Mucosa of gallbladder (tissue), 1 donor: ENCODE results near the gene TRMT112. TPM values are rescaled to one million over a fixed set of nuclear protein-coding genes. Genes with fewer than 3 reads are reported as not detected.

Source experiments
- DNase-seq: peaks from one replicate; pipeline ENCODE4 v3.0.0-alpha.2; 2020; ENCODE audit warnings: low spot score
- total RNA-seq: library from RNA; stranded (reverse); gene quantifications from one replicate; pipeline ENCODE4 v1.2.1, GENCODE V29; 2021
- donor health status: DM: no; HTN: no; CAD: no.

TRMT112 gene
- total RNA-seq, 1 donor from 2014 or later, result 126 TPM

GRCh38 chr11:64292460-64293254 lies 24.7 kb downstream of the TRMT112 start:
- no peak for DNase-seq

GRCh38 chr11:64291752-64292459 lies 25.5 kb downstream of the TRMT112 start:
- no peak for DNase-seq

- no peak for DNase-seq
Measured at GRCh38 chr11:64291262-64291751, 26.1 kb downstream of the TRMT112 start, which contains the start of gene KCNK4. Gene KCNK4 (plus strand): TSS chr11:64291302. CDS start chr11:64293019, 1,717 bp downstream.

GRCh38 chr11:64290352-64291261 lies 26.8 kb downstream of the TRMT112 start:
- DNase-seq, result no peak

- no peak for DNase-seq
Measured at GRCh38 chr11:64289002-64289564, 28.3 kb downstream of the TRMT112 start.

- no peak for DNase-seq
Measured at GRCh38 chr11:64288353-64288750, 29.0 kb downstream of the TRMT112 start.

- no peak for DNase-seq
Measured at GRCh38 chr11:64287676-64288352, 29.5 kb downstream of the TRMT112 start.

- DNase-seq, result no peak
Measured at GRCh38 chr11:64286801-64287159, 30.6 kb downstream of the TRMT112 start.

GRCh38 chr11:64285885-64286800 lies 31.2 kb downstream of the TRMT112 start:
- no peak for DNase-seq

- peak; percentile 85 for DNase-seq
Measured at GRCh38 chr11:64284962-64285884, 32.1 kb downstream of the TRMT112 start, which contains the start of gene GPR137. Gene GPR137 (plus strand): TSS chr11:64285848. CDS start chr11:64286525, 677 bp downstream.

GRCh38 chr11:64284048-64284961 lies 33.1 kb downstream of the TRMT112 start, which contains the start of gene BAD:
Gene BAD (minus strand): TSS chr11:64284665. CDS start chr11:64284368, 297 bp downstream.
- peak; percentile 96 for DNase-seq

- DNase-seq, result no peak
Measured at GRCh38 chr11:64283092-64283491, 34.3 kb downstream of the TRMT112 start.

GRCh38 chr11:64281957-64282770 lies 35.2 kb downstream of the TRMT112 start:
- DNase-seq, result no peak

- no peak for DNase-seq
Measured at GRCh38 chr11:64278576-64279190, 38.7 kb downstream of the TRMT112 start.

- no peak for DNase-seq
Measured at GRCh38 chr11:64276653-64277431, 40.5 kb downstream of the TRMT112 start.
